ENCODE data around the gene PLEKHH1. TPM values are rescaled to one million over a fixed set of nuclear protein-coding genes. Genes with fewer than 3 reads are reported as not detected.
A peak's percentile ranks its signal among the peaks of the same experiment; 100 is the strongest.

PLEKHH1 gene
- total RNA-seq, 1 donor from 2014 or later: 32.4 TPM

DNA sequence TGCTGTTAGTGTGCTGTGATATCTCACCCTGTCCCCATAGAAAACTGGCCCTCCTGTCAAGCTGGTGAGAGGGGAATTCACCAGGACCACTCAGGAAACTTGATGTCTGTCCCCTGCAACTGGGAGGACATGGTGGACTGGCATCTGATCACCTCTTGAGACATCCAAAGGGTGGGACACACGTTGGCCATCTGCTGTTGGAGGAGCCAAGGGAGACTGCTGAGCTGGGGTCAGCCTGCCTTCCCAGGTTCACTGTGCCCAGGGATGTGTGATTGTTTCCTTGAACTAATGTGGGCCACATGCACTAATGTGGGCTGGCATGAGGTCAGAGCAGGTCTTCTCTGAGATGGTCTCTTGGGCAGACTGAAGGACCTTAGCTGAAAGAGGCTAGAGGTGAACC lies 27.8 kb upstream of the PLEKHH1 start:
- no peaks in the 10 kb centered on the region for H3K9me3 Mint-ChIP-seq (ENCODE audit: unreplicated experiment)
- H3K4me1 Mint-ChIP-seq (ENCODE audit: low read depth, unreplicated experiment): no peaks in the 10 kb centered on the region
- no peak for DNase-seq
- no peak overlapping the region for H3K27ac Mint-ChIP-seq (ENCODE audit: unreplicated experiment)
- H3K4me3 Mint-ChIP-seq (ENCODE audit: unreplicated experiment): no peak overlapping the region
- peaks cover 1% of the 10 kb centered on the region for H3K27me3 Mint-ChIP-seq (ENCODE audit: unreplicated experiment)
- TF ChIP-seq, protein P1, sequence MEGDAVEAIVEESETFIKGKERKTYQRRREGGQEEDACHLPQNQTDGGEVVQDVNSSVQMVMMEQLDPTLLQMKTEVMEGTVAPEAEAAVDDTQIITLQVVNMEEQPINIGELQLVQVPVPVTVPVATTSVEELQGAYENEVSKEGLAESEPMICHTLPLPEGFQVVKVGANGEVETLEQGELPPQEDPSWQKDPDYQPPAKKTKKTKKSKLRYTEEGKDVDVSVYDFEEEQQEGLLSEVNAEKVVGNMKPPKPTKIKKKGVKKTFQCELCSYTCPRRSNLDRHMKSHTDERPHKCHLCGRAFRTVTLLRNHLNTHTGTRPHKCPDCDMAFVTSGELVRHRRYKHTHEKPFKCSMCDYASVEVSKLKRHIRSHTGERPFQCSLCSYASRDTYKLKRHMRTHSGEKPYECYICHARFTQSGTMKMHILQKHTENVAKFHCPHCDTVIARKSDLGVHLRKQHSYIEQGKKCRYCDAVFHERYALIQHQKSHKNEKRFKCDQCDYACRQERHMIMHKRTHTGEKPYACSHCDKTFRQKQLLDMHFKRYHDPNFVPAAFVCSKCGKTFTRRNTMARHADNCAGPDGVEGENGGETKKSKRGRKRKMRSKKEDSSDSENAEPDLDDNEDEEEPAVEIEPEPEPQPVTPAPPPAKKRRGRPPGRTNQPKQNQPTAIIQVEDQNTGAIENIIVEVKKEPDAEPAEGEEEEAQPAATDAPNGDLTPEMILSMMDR (IDR thresholded peaks at IDR 0.05; ENCODE audit: partially characterized antibody, unreplicated experiment): no peak
- no peaks in the 10 kb centered on the region for H3K36me3 Mint-ChIP-seq (ENCODE audit: unreplicated experiment)

DNA sequence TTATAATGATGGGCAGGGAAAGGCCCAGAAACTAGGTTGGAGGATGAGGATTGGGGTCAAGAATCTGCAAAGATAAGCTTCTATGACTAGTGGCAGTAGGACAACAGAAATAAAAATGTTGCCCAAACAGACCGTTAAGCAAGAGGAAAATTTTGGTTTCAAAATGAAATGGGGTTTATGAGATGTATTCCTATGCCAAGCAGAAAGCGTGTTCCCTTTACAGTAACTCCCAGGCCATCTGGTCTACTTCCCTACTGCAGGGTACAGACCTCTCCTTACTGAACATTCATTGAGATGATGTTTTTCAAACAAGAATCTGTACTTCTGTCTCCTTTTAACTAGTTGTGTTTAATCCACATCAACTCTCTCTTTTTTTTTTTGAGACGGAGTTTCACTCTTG lies 24.1 kb upstream of the PLEKHH1 start:
- H3K4me3 Mint-ChIP-seq (ENCODE audit: unreplicated experiment): no peak overlapping the region
- TF ChIP-seq, protein P1 (IDR thresholded peaks at IDR 0.05; ENCODE audit: partially characterized antibody, unreplicated experiment): no peak
- H3K27me3 Mint-ChIP-seq (ENCODE audit: unreplicated experiment): peaks cover 4% of the 10 kb centered on the region
- H3K4me1 Mint-ChIP-seq (ENCODE audit: low read depth, unreplicated experiment): peaks cover 9% of the 10 kb centered on the region
- H3K27ac Mint-ChIP-seq (ENCODE audit: unreplicated experiment): no peak overlapping the region
- H3K9me3 Mint-ChIP-seq (ENCODE audit: unreplicated experiment): peaks cover 8% of the 10 kb centered on the region
- H3K36me3 Mint-ChIP-seq (ENCODE audit: unreplicated experiment): no peaks in the 10 kb centered on the region
- DNase-seq: no peak

DNA sequence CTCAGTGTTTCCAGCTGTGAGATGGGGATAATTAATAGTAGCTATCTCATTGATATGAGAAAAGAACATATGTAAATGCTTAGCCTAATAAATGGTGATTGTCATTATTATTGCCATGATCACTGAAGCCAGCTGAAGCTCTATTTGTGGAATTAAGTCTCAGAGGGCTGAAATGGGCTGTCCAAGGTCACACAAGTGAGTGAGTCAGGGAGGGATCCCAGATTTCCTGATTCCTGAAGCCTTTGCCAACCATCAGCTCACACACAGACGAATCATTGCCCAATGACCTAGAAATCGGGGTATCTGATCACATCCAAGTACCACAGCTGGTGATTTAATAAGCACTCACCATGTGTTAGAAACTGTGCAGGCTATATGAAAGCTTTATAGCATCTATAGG lies 23.0 kb upstream of the PLEKHH1 start:
- DNase-seq: no peak
- no peak overlapping the region for H3K27ac Mint-ChIP-seq (ENCODE audit: unreplicated experiment)
- peaks cover 8% of the 10 kb centered on the region for H3K9me3 Mint-ChIP-seq (ENCODE audit: unreplicated experiment)
- TF ChIP-seq, protein P1 (IDR thresholded peaks at IDR 0.05; ENCODE audit: partially characterized antibody, unreplicated experiment): no peak
- H3K27me3 Mint-ChIP-seq (ENCODE audit: unreplicated experiment): peaks cover 4% of the 10 kb centered on the region
- no peak overlapping the region for H3K4me3 Mint-ChIP-seq (ENCODE audit: unreplicated experiment)
- peaks cover 11% of the 10 kb centered on the region for H3K4me1 Mint-ChIP-seq (ENCODE audit: low read depth, unreplicated experiment)
- no peaks in the 10 kb centered on the region for H3K36me3 Mint-ChIP-seq (ENCODE audit: unreplicated experiment)

DNA sequence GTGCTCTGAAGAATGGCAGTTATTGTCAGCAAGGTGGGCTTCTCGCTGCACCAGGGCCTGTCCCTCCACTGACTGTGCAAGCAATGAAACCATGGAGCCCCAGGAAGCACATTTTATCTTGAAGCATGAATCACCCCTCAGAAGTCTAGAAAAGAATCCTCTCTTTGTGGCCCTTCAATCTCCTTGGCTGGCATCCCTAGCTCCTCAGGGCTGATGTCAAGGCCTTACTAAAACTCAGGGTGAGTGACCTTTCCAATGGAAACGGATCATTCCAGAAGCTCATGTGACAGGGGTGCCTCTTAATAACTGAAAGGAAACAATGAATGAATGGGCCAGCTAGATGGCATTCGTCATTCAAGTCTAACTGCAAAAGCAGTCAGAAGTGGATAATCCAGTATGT lies 22.3 kb upstream of the PLEKHH1 start:
- no peak for DNase-seq
- H3K4me1 Mint-ChIP-seq (ENCODE audit: low read depth, unreplicated experiment): peaks cover 11% of the 10 kb centered on the region
- H3K36me3 Mint-ChIP-seq (ENCODE audit: unreplicated experiment): no peaks in the 10 kb centered on the region
- H3K4me3 Mint-ChIP-seq (ENCODE audit: unreplicated experiment): no peak overlapping the region
- peaks cover 8% of the 10 kb centered on the region for H3K9me3 Mint-ChIP-seq (ENCODE audit: unreplicated experiment)
- TF ChIP-seq, protein P1 (IDR thresholded peaks at IDR 0.05; ENCODE audit: partially characterized antibody, unreplicated experiment): no peak
- no peak overlapping the region for H3K27ac Mint-ChIP-seq (ENCODE audit: unreplicated experiment)
- H3K27me3 Mint-ChIP-seq (ENCODE audit: unreplicated experiment): peaks cover 4% of the 10 kb centered on the region

DNA sequence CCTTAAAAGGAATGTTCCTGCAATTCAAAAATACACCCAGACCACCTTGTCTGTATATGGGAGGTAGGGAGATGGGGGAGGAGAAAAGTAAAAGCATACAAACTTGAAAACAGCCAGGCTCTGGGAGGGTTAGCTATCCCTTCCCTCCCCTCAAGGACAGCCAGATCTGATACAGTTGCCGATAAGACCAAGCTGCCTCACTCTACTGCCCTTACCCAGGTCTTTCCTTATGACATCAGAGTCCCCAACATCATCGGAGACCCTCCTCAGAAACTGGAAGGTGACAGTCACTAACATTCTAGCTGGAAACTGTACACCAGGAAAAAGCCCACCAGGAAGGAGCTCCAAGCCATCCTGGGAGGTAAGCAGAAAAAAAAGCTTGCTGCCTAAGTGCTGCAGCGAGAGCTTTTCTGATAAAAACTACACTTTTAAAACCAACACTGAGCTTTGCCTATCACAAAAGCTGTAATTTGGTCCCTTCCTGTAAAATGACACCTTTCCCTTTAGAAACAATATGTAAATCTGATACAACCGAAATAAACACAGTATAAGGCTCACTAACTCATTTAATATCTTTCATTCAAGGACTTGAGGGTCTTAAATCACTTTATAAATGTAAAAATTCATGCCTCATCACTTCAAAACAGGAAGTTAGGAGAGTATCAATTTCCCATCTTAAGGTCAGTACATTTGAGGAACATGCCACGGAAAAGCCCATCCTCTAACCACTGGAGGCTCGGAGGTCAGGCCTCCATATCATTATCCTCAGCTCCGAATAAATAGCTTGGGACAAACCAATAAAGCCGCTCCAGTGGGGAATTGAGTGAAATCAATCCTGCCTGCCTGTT lies 20.4 kb upstream of the PLEKHH1 start:
- Mint-ChIP-seq H3K36me3 (ENCODE audit: unreplicated experiment) (no peaks in the 10 kb centered on the region), H3K27me3 (ENCODE audit: unreplicated experiment) (peaks cover 6% of the 10 kb centered on the region), H3K9me3 (ENCODE audit: unreplicated experiment) (peaks cover 8% of the 10 kb centered on the region), H3K27ac (ENCODE audit: unreplicated experiment) (peak overlapping the region; percentile 93), H3K4me1 (ENCODE audit: low read depth, unreplicated experiment) (peaks cover 11% of the 10 kb centered on the region), H3K4me3 (ENCODE audit: unreplicated experiment) (no peak overlapping the region)
- TF ChIP-seq, protein P1 (IDR thresholded peaks at IDR 0.05; ENCODE audit: partially characterized antibody, unreplicated experiment): no peak
- no peak for DNase-seq
